HG03521 (cell line): ENCODE measurements around the gene SLC24A1.

ENCODE experiments used
- ATAC-seq: cut with Tn5 transposase; IDR thresholded peaks from one replicate; pipeline ENCODE4 v1.9.1; 2021; ENCODE audit warnings: mild to moderate bottlenecking, moderate library complexity; ENCODE audit not compliant: unreplicated experiment

SLC24A1 gene

DNA sequence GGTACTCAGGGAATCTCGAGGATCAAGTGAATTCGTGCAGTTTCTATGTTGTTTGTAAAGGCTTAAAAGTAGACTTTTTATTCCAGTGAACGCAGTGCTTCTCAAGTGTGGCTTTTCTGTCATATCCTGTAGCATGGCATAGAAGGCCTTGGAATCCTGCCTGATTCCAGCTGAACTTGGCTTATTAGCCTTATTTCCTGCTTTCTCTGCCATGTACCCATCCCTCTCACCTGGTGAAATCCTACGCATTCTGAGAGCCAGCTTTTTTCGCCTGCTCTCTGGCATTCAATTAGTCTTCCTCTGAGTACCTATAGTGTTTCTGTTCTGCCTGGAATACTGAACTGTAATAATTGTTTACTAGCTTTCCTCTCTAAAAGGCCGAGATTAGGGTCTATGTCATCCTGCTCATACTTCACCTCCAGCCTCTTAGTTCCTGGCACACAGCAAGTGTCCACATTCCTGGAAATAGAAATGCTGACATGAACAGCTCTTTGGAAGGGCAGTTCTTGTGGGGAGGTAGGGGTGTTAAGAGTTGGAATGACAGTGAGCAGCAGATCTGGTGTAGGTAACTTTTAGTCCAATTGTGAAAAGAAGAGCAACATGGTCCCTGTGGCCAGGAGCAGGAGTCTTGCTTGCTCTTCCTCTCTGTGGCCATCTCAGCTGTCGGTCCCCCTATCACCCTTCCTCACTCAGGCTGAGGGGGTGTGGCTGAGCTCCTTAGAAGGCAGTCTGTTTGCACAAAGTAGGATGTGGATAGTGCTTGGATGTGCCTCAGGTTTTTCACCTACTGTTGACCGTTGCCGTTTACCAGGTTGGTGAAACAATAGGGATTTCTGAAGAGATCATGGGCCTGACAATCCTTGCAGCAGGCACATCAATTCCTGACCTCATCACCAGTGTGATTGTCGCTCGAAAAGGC is 30.4 kb downstream of the SLC24A1 start:
- ATAC-seq, result no peak

DNA sequence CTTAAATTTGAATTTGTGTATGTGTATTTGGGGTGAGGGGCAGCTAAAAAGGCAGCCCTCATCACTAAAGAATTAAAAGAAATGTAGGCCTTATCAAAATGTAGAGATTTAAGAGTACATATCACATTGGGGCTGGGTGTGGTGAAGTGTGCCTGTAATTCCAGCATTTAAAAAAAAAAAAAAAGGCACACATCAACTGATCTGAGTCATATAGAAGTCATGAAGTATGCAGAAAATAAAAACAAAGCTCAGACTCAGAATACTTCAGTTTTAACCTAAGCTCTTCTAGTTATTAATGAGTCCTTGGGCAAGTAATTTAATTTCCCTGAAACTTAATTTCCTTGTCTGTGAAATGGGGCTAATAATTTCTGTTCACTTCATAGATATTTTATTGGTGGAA is 31.6 kb downstream of the SLC24A1 start:
- no peak for ATAC-seq

DNA sequence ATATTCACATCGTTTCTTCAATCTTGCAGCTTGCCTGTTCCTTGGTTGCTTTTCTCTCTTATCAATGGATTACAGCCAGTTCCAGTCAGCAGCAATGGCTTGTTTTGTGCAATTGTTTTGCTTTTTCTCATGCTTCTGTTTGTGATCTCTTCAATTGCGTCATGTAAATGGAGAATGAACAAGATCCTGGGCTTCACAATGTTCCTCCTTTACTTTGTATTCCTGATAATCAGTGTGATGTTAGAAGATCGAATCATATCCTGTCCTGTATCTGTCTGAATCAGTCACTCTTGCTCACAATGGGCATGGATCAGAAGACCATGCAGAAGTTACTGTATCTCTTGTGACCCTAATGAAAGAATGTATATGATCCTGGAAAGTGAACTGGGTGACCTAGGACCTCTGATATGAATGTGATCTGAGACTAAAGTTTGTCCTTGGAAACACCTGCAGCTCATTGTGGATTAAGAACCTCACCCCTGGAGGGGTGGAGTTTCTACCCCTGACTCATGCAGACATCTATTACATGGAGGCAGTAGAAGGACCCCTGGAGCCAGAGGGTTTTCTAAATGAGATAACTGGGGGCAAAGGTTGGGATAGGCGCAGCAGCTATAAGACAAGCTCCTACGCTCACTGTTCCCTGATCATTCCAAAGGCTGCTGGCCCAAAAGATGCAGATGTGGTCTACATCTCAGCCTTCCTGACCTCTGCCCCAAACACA is 32.2 kb downstream of the SLC24A1 start:
- no peak for ATAC-seq

DNA sequence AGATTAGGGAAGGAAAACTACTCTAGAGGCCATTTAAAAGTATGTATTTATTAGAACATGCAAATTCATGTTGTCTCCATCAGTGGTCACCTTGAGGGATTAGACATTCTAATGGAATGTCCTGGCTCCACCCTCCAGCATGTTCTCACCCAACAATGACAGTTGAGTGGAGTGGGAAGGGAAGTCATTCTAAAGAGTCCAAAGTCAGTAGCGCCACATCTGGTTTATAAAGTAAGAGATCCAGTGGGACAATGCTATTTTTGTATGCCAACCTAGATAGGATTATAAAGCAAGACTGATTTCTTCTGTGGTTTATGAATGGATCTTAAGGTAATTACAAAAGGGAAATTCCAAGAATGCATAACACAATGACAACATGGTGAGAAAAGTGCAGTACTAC is 33.3 kb downstream of the SLC24A1 start:
- no peak for ATAC-seq

DNA sequence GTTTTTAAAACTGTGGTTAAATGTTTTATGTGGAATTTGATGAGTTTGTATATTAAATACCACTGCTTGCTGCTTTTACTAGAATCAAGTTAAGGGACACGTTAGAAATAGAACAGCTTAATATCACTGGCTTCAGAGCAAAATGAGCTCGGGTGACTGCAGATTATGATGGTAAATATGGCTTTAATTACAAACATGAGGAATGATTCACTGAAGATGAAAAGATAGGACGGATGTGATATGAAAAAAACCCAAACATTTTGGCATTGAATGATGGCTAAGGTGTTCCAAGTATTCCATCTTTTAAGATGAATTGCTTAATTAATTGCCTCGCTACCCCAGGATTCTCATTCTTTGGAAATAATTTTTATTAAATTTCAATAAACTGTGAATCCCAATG is 33.7 kb downstream of the SLC24A1 start:
- ATAC-seq, result no peak

DNA sequence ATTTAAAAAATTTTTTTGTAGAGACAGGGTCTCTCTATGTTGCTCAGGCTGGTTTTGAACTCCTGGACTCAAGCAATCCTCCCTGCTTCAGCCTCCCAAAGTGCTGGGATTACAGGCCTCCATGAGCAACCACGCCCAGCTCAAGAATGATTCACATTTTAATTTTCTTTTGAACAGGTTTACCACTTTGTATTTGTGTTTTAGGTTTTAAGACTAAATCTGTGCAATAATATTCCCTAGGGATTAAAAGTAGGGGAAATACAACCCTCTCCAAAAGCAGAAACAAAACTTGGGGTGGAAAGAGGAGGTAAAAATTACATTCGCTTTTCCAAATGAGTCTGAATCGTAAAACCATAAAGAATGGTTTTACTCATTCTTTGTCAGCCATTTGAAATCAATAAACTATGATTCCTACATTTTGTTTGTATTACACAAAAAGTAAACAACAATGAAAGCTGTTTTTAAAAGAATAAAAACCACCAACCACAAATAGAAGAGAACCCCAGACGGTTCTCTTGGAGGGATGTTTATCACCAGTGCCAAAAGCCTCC is 37.8 kb downstream of the SLC24A1 start:
- no peak for ATAC-seq

DNA sequence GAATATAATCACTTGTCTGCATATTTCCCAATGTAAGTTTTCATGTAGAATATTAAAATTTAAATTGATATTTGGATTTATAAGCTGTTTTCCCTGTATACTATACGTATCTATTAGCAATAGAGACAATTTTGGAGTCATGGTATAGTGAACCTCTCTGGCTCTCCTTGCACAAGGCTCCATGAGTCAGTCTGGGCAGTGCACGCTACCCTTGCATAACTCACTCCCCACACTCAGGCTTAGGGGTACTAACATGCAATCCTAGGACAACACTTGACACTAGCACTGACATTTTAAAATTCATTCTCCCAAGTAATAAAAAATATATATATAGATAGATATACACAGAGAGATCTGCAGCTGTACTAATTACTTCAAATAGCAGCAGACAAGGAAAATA is 39.2 kb downstream of the SLC24A1 start:
- no peak for ATAC-seq

DNA sequence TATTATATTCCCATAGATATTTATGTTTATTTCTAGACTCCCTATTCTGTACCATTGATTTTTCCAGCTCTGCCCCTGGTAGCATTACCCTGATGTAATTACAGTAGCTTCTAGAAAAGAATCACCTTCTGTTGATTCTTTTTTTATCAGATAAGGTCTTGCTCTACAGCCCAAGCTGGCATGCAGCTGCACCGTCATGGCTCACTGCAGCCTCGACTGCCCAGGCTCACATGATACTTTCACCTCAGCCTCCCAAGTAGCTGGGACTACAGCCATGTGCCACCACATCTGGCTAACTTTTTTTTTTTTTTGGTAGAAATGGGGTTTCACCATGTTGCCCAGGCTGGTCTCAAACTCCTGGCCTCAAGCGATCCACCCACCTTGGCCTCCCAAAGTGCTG is 41.8 kb downstream of the SLC24A1 start:
- no peak for ATAC-seq

DNA sequence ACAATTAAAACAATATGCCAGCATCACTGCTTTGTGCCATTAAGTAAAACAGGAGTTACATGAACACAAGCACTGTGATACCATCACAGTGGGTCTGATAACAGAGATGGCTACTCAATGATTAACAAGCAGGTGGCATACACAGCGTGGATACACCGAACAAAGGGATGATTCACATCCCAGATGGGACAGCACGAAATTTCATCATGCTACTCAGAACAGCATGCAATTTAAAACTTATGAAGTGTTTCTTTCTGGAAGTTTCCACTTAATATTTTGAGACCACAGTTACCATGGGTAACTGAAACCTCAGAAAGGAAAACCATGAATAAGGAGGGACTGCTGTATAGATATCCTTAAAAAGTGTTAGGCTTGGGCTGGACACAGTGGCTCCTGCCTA is 44.5 kb downstream of the SLC24A1 start:
- no peak for ATAC-seq

DNA sequence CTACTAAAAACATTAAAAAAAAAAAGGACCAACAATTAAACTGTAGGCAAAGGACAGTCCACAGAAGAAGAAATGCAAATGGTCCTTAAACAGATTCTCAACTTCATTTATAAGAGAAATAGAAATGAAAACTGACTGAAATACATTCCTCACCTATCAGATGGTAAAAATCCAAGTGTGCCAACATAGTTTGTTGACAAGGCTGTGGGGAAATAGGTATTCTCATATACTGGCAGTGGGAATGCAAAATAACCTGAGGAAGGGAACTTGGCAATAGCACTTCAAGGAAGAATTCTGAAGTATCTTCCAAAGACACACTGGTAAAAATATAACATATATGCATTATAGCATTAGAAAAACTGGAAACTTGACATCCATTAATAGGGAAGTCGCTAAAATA is 53.8 kb downstream of the SLC24A1 start:
- ATAC-seq, result no peak

DNA sequence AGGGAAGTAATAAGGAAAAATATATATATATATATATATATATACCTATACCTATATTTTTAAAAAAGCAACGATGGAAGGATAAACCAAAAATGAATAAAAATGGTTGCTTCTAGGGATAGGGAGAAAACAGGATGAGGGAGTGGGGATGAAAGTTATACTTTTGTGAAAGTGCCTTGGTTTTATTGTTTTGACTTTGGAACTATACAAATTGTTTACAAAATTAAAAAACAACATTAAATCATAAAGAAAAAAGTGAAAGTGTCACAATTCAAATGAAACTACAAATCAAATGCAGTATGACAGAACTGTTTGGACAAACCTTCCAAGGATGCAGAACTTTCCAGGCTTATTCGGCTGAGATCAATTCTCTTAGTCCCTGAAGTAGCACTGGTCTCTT is 54.4 kb downstream of the SLC24A1 start:
- ATAC-seq, result no peak

DNA sequence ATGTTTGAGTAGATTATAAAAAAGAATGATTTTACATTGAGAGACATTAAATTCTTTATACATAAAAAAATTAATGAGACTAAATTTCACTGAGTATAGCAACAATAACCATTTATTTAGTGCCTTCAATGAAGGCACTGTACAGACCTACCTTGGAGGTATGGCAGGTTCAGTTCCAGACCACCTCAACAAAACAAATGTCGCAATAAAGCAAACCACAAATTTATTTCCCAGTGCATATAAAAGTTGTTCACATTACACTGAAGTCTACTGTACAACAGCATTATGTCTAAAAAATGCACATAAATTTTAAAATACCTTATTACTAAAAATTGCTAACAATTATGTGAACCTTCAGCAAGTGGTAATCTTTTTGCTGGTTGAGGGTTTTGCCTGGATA is 58.8 kb downstream of the SLC24A1 start:
- no peak for ATAC-seq

DNA sequence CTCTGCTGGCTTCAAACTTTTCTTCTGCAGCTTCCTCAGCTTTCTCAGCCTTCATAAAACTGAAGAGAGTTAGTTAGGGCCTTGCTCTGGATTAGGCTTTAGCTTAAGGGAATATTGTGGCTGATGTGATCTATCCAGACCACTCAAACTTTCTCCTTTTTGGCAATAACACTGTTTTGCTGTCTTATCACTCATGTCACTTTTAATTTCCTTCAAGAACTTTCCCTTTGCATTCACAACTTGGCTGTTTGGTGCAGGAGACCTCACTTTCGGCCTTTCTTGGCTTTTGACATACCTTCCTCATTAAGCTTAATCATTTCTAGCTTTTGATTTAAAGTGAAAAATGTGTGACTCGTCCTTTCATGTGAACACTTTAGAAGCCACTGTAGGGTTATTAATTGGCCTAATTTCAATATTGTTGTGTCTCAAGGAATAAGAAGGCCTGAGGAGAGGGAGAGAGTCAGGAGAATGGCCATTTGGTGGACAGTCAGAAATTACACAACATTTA is 60.7 kb downstream of the SLC24A1 start:
- no peak for ATAC-seq

DNA sequence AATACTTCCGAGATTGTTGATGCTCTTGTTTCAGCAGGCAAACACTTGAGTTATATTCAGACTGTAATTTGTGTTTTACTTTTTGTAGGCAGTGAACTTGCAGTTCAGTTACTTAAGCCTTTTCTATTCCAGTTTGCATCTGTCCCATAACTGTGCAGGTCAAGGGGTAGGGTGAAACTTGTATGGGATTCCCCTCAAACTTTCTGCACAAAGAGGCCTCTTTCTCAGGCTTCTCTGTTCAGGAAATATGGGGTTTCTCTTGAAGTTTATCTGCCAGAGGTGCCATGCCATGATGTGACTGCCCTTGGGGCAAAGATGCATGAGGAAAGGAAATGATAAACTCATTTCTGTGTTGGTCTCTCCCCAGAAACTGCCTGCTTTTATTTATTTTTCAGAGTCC is 66.7 kb downstream of the SLC24A1 start:
- no peak for ATAC-seq

DNA sequence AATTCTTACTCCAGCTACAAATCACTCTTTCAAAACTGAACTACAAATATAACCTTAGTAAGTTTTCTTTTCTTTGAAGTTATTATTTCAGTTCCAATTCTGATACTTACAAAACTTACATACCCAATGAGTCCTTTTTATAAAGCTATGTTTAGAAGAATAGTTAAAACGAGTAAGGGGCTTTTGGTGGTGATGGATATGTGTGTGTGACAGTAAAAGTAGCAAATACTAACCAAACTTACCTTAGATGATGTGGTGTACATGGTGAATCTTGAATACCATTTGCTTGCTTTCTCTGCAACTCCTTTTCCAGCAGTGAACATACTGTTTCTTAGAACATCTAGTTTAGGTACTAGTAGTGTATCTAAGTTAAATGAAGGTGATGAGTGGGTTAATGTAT is 68.4 kb downstream of the SLC24A1 start:
- no peak for ATAC-seq

DNA sequence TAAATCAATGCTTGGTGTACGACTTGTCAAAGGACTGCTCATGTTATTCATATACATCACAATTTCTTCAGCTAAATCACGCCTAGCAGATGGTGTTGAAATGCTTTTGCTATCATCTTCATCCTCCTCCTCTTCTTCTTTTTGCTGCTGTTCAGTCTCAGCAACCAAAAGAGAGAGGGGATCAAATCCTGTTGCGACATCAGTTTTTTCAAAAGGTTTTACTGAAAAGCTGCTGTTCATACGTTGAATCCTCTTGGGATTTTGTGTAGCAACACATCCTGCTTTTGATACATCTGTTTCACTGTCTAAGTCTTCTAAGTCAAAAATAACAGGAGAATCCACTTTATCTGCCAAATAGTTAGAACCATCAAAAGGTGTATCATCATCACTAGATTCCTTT is 69.0 kb downstream of the SLC24A1 start:
- ATAC-seq, result no peak

DNA sequence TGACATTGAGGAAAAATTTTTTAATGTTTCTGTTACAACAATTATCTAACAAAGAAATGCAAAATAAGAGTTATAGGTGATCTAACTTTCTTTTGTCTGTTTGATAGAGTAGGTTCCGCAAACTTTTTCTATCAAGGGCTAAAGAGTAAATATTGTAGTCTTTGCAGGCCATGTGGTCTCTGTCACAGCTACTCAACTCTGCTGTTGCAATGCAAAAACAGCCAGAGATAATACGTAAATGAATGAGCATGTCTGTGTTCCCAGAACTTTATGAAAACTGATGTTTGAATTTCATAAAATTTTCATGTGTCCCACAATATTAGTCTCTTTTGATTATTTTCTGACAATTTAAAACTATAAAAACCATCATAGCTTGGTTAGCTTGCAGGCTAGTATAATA is 73.3 kb downstream of the SLC24A1 start:
- ATAC-seq, result no peak
